ENCODE data around the gene CTBS.
"Not testable (repeated sequence)": the region's sequence is repeated elsewhere in the genome, so short reads cannot be mapped to it uniquely, and the experiment has no call there.

Gene CTBS

DNA sequence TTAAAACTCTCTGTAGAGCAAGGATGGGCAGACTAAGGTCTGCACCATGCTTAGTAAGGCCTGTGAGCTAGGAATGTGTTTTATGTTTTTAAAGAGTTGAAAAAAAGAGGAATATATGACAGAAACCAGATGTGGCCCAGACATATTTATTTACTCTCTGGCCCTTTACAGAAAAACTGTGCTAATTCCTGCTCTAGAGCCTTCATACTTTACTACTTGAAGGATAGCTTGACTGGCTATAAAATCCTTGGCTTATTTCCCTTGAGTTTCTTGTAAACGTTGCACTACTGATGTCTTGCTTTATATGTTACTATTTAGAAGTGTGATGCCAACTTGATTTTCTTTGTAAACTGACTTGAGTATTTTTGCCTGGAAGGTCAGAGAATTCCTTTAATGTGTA lies 33.5 kb downstream of the CTBS start:
- no peaks in the 10 kb centered on the region for H3K9me3 ChIP-seq (ENCODE audit: control insufficient read depth, insufficient read depth, low read length)
- H3K27me3 ChIP-seq (ENCODE audit: control insufficient read depth, insufficient read depth, low read length) = no peaks in the 10 kb centered on the region
- no peaks in the 10 kb centered on the region for H3K36me3 ChIP-seq (ENCODE audit: control insufficient read depth, insufficient read depth, low read length)
- H3K4me3 ChIP-seq (ENCODE audit: low read depth, low read length) = no peak overlapping the region
- no peaks in the 10 kb centered on the region for H3K4me1 ChIP-seq (ENCODE audit: control insufficient read depth, insufficient read depth, low read length)
- no peak overlapping the region for H3K27ac ChIP-seq (ENCODE audit: low read depth, low read length)
- no peak overlapping the region for H3K9ac ChIP-seq (ENCODE audit: low read depth, low read length)

DNA sequence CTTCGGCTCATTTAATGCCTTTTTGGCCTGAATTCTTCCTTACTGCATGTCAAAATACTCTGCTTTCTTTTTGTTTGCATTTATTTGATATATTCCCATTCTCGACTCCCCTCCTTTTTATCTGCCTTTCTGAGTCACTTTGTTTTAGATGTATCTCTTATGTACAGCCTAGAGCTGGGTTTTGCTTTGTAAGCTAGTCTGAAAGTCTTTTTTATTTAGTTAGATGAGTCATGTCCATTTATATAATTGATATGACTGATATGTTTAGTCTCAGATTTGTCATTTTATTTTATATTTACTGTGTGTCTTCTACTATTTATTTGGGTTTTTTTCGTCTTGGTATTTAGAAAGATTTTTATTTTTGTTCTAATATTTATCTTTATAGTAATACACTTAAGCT lies 34.3 kb downstream of the CTBS start:
- Histone ChIP-seq H3K9me3 (ENCODE audit: control insufficient read depth, insufficient read depth, low read length) (no peaks in the 10 kb centered on the region), H3K4me3 (ENCODE audit: low read depth, low read length) (no peak overlapping the region), H3K27ac (ENCODE audit: low read depth, low read length) (no peak overlapping the region), H3K9ac (ENCODE audit: low read depth, low read length) (no peak overlapping the region), H3K27me3 (ENCODE audit: control insufficient read depth, insufficient read depth, low read length) (no peaks in the 10 kb centered on the region), H3K4me1 (ENCODE audit: control insufficient read depth, insufficient read depth, low read length) (no peaks in the 10 kb centered on the region), H3K36me3 (ENCODE audit: control insufficient read depth, insufficient read depth, low read length) (no peaks in the 10 kb centered on the region)

DNA sequence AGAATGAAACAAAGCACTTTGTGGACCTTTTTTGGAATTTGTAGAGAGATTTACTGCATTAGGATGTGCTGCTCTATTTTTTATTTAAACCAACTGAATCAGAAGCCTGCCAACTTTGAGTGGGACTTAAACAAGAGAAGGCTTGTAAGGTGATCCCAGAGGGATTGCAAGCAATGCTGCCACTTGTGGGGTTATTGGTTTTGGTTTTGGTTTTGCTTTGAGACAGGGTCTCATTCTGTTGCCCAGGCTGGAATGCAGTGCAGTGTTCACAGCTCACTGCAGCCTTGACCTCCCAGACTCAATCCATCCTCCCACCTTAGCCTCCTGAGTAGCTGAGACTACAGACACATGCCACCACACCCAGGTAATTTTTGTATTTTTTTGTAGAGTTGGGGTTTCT lies 35.6 kb downstream of the CTBS start:
- H3K27ac ChIP-seq (ENCODE audit: low read depth, low read length) = no peak overlapping the region
- H3K9me3 ChIP-seq (ENCODE audit: control insufficient read depth, insufficient read depth, low read length) = no peaks in the 10 kb centered on the region
- no peaks in the 10 kb centered on the region for H3K27me3 ChIP-seq (ENCODE audit: control insufficient read depth, insufficient read depth, low read length)
- H3K4me1 ChIP-seq (ENCODE audit: control insufficient read depth, insufficient read depth, low read length) = no peaks in the 10 kb centered on the region
- H3K36me3 ChIP-seq (ENCODE audit: control insufficient read depth, insufficient read depth, low read length) = no peaks in the 10 kb centered on the region
- no peak overlapping the region for H3K4me3 ChIP-seq (ENCODE audit: low read depth, low read length)
- H3K9ac ChIP-seq (ENCODE audit: low read depth, low read length) = no peak overlapping the region

DNA sequence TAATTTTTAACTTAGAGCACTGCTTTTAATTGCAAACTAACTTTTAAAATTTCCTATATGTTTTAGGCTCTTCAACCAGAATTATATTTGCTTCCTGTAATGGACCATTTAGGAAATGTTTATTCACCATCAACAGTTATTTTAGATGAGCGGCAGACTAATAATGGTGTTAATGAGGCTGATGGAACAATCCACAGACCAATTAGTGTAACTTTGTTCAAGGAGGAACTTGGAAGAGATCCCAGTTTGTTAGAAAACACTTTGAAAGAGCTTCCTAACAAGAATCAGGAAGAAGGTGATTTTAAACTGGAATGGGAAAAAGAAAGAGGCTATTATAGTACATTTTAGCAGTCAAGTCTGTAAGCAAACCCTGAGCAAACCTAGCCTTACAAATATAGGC lies 48.5 kb downstream of the CTBS start:
- Histone ChIP-seq H3K4me1 (ENCODE audit: control insufficient read depth, insufficient read depth, low read length) (no peaks in the 10 kb centered on the region), H3K36me3 (ENCODE audit: control insufficient read depth, insufficient read depth, low read length) (no peaks in the 10 kb centered on the region), H3K9me3 (ENCODE audit: control insufficient read depth, insufficient read depth, low read length) (no peaks in the 10 kb centered on the region), H3K4me3 (ENCODE audit: low read depth, low read length) (no peak overlapping the region), H3K27ac (ENCODE audit: low read depth, low read length) (no peak overlapping the region), H3K9ac (ENCODE audit: low read depth, low read length) (no peak overlapping the region), H3K27me3 (ENCODE audit: control insufficient read depth, insufficient read depth, low read length) (no peaks in the 10 kb centered on the region)

DNA sequence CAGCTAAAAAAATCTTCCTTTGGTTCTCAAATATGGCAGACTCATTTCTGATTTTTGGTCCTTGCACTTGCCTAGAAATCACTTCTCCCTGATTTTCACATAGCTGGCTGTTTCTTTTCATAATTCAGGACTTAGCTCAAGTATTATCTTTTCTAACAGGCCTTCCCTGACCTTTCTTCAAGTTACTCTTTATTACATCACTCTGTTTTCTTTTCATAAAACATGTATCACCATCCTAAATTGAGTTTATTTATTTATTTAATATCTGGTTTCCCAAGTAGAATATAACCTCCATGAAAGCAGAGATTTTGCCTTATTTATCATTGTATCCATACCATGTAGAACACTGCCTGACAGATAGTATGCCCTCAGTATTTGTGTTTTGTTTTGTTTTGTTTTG lies 49.6 kb downstream of the CTBS start:
- H3K9me3 ChIP-seq (ENCODE audit: control insufficient read depth, insufficient read depth, low read length) = no peaks in the 10 kb centered on the region
- H3K4me3 ChIP-seq (ENCODE audit: low read depth, low read length) = no peak overlapping the region
- no peak overlapping the region for H3K27ac ChIP-seq (ENCODE audit: low read depth, low read length)
- H3K27me3 ChIP-seq (ENCODE audit: control insufficient read depth, insufficient read depth, low read length) = no peaks in the 10 kb centered on the region
- no peaks in the 10 kb centered on the region for H3K36me3 ChIP-seq (ENCODE audit: control insufficient read depth, insufficient read depth, low read length)
- H3K9ac ChIP-seq (ENCODE audit: low read depth, low read length) = no peak overlapping the region
- no peaks in the 10 kb centered on the region for H3K4me1 ChIP-seq (ENCODE audit: control insufficient read depth, insufficient read depth, low read length)

DNA sequence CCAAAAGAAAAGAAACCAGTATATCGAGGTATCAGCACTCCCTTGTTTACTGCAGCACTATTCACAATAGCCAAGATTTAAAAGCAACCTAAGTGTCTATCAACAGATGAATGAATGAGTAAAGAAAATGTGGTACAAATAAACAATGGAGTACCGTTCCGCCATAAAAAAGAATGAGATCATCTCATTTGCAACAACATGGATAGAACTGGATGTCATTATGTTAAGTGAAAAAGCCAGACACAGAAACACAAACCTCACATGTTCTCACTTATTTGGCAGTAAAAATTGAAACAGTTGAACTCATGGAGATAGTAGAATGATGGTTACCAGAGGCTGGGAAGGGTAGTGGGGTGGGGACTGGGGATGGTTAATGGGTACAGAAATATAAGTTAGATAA lies 63.6 kb downstream of the CTBS start:
- Histone ChIP-seq H3K9ac (ENCODE audit: low read depth, low read length) (no peak overlapping the region), H3K4me1 (ENCODE audit: control insufficient read depth, insufficient read depth, low read length) (no peaks in the 10 kb centered on the region), H3K9me3 (ENCODE audit: control insufficient read depth, insufficient read depth, low read length) (no peaks in the 10 kb centered on the region), H3K27ac (ENCODE audit: low read depth, low read length) (no peak overlapping the region), H3K4me3 (ENCODE audit: low read depth, low read length) (no peak overlapping the region), H3K36me3 (ENCODE audit: control insufficient read depth, insufficient read depth, low read length) (no peaks in the 10 kb centered on the region), H3K27me3 (ENCODE audit: control insufficient read depth, insufficient read depth, low read length) (no peaks in the 10 kb centered on the region)

DNA sequence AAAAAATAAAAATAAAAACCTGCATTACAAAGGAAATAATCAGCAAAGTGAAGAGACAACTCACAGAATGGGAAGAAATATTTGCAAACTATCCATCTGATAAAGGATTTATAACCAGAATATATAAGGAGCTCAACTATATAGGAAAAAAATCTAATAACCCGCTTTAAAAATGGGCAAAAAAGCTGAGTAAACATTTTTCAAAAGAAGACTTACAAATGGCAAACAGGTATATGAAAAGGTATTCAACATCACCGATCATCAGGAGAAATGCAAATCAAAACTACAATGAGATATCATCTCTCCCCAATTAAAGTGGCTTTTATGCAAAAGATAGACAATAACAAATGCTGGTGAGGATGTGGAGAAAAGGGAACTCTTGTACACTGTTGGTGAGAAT lies 64.1 kb downstream of the CTBS start:
- no peaks in the 10 kb centered on the region for H3K36me3 ChIP-seq (ENCODE audit: control insufficient read depth, insufficient read depth, low read length)

DNA sequence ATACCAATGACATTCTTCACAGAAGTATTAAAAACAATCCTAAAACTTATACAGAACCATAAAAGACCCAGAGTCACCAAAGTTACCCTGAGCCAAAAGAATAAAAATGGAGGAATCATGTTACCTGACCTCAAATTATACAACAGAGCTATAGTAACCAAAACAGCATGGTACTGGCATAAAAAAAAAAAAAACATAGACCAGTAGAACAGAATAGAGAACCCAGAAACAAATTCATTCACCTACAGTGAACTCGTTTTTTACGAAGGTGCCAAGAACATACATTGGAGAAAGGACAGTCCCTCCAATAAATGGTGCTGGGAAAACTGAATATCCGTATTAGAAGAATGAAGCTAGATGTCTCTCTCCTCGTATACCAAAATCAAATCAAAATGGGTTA lies 65.2 kb downstream of the CTBS start:
- no peaks in the 10 kb centered on the region for H3K36me3 ChIP-seq (ENCODE audit: control insufficient read depth, insufficient read depth, low read length)
- peaks cover 10% of the 10 kb centered on the region for H3K4me1 ChIP-seq (ENCODE audit: control insufficient read depth, insufficient read depth, low read length)
- no peak overlapping the region for H3K4me3 ChIP-seq (ENCODE audit: low read depth, low read length)
- no peaks in the 10 kb centered on the region for H3K9me3 ChIP-seq (ENCODE audit: control insufficient read depth, insufficient read depth, low read length)
- H3K9ac ChIP-seq (ENCODE audit: low read depth, low read length) = no peak overlapping the region
- H3K27me3 ChIP-seq (ENCODE audit: control insufficient read depth, insufficient read depth, low read length) = peaks cover 7% of the 10 kb centered on the region
- H3K27ac ChIP-seq (ENCODE audit: low read depth, low read length) = no peak overlapping the region

More for the DNA sequence above, 64.1 kb downstream of the CTBS start:
- no peak overlapping the region for H3K27ac ChIP-seq (ENCODE audit: low read depth, low read length)
- H3K9me3 ChIP-seq (ENCODE audit: control insufficient read depth, insufficient read depth, low read length) = no peaks in the 10 kb centered on the region
- H3K9ac ChIP-seq (ENCODE audit: low read depth, low read length) = no peak overlapping the region
- no peak overlapping the region for H3K4me3 ChIP-seq (ENCODE audit: low read depth, low read length)
- no peaks in the 10 kb centered on the region; the same call in 1 of the 2 replicates for H3K4me1 ChIP-seq (ENCODE audit: control insufficient read depth, insufficient read depth, low read length)
- H3K27me3 ChIP-seq (ENCODE audit: control insufficient read depth, insufficient read depth, low read length) = peaks cover under 1% of the 10 kb centered on the region

DNA sequence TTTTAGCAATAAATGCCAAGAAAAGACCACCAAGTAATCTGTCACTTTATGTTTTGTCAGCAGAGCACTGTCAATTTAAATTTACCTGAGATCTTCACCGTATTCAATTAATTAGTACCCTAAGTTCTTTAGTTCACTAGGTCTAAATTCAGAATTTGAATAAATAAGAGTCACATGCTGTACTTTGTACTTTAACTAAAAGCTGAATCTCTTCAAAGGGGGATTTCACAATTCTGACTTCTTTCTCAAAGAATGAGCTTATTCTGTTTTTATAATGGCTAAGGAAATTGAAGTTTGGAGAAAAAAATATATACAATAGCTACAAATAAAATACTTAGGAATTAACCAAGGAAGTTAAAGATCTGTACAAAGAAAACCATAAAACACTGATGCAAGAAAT lies 65.7 kb downstream of the CTBS start:
- H3K27ac ChIP-seq (ENCODE audit: low read depth, low read length) = no peak overlapping the region
- H3K4me1 ChIP-seq (ENCODE audit: control insufficient read depth, insufficient read depth, low read length) = peaks cover 15% of the 10 kb centered on the region
- H3K9ac ChIP-seq (ENCODE audit: low read depth, low read length) = no peak overlapping the region
- no peak overlapping the region for H3K4me3 ChIP-seq (ENCODE audit: low read depth, low read length)
- H3K36me3 ChIP-seq (ENCODE audit: control insufficient read depth, insufficient read depth, low read length) = no peaks in the 10 kb centered on the region
- H3K27me3 ChIP-seq (ENCODE audit: control insufficient read depth, insufficient read depth, low read length) = peaks cover 7% of the 10 kb centered on the region
- no peaks in the 10 kb centered on the region for H3K9me3 ChIP-seq (ENCODE audit: control insufficient read depth, insufficient read depth, low read length)

DNA sequence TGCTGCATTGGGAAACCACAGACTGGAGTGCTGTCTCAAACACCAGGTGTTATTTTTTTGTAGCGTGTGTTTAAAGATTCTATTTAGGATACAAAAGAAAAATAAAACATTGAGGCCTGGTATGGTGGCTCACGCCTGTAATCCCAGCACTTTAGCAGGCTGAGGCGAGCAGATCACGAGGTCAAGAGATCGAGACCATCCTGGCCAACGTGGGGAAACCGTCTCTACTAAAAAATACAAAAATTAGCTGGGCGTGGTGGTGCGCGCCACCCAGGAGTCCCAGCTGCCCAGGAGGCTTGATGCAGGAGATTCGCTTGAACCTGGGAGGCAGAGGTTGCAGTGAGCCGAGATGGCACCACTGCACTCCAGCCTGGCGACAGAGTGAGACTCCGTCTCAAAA lies 66.4 kb downstream of the CTBS start:
- H3K9me3 ChIP-seq (ENCODE audit: control insufficient read depth, insufficient read depth, low read length); H3K36me3 ChIP-seq (ENCODE audit: control insufficient read depth, insufficient read depth, low read length); H3K9ac ChIP-seq (ENCODE audit: low read depth, low read length); H3K27ac ChIP-seq (ENCODE audit: low read depth, low read length); H3K4me3 ChIP-seq (ENCODE audit: low read depth, low read length); H3K27me3 ChIP-seq (ENCODE audit: control insufficient read depth, insufficient read depth, low read length): not testable (repeated sequence)
- H3K4me1 ChIP-seq (ENCODE audit: control insufficient read depth, insufficient read depth, low read length) = peaks cover 15% of the 10 kb centered on the region

DNA sequence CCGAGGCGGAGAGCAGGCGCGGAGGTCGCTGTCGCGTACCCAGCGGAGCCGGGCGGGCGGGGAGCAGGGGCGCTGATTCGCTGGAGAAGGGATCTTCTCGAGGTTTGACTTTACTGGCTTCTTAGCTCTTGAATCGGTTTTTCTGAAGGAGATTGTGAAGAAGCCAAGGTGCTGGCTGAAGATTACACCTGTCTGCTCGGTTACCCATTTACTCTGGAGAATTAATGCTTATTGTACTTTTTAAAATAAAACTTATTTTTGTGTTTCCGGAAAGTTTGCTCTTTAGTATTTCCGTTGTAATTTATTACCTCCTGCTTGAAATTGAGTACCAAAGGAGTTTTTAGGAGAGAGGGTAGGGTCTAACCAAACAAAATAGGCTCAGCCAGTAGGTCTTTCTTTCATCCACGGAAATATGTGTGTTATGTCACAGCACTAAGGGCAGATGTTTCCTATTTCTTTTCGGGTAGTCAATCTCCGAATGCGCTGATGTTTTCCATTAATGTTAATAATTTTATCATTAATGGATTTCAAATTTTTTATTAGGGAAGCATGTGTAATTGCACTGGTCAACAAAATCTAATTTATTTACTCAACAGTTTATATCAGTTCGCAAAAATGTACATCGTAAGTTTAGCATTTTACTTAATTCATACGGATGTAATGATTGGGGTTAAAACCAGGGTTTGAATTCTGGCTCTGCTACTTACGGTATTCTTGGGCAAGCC lies 67.3 kb downstream of the CTBS start:
- H3K9ac ChIP-seq (ENCODE audit: low read depth, low read length) = peak overlapping the region; percentile 39; the same call in 1 of the 2 replicates
- peaks cover 7% of the 10 kb centered on the region for H3K27me3 ChIP-seq (ENCODE audit: control insufficient read depth, insufficient read depth, low read length)
- H3K27ac ChIP-seq (ENCODE audit: low read depth, low read length) = peak overlapping the region; percentile 95
- H3K4me1 ChIP-seq (ENCODE audit: control insufficient read depth, insufficient read depth, low read length) = peaks cover 15% of the 10 kb centered on the region
- no peaks in the 10 kb centered on the region for H3K36me3 ChIP-seq (ENCODE audit: control insufficient read depth, insufficient read depth, low read length)
- H3K9me3 ChIP-seq (ENCODE audit: control insufficient read depth, insufficient read depth, low read length) = no peaks in the 10 kb centered on the region
- peak overlapping the region; percentile 83 for H3K4me3 ChIP-seq (ENCODE audit: low read depth, low read length)

Measured in HUES48 (cell line).